GM12878 (cell line): ENCODE measurements around the gene BMP8B. TPM values are rescaled to one million over a fixed set of nuclear protein-coding genes. Genes with fewer than 3 reads are reported as not detected.

Experiments
- ATAC-seq: fragments of 200-7000 bp; cut with Tn5 transposase; 3 replicates; pipeline ENCODE4 v1.9.1; 2020; ENCODE audit warnings: mild to moderate bottlenecking, moderate library complexity
- BruUV-seq: library from RNA; stranded (reverse); fragments of 400-500 nt; replicated peaks from 2 replicates; lab custom pipeline; 2021; lab: Mats Ljungman, UMichigan
- CTCF ChIA-PET: fragments of 300-600 bp; sonication (Branson Sonifier 250); formaldehyde crosslinking; extraction: SDS; loops from one replicate; lab custom pipeline; 2021; ENCODE audit warnings: inconsistent platforms; lab: Yijun Ruan, JAX
- POLR2A ChIA-PET: fragments of 350-600 bp; formaldehyde crosslinking; extraction: SDS; loops from one replicate; lab custom pipeline; 2021; ENCODE audit warnings: inconsistent platforms; lab: Charles Lee
- RAD21 ChIA-PET: fragments of 300-600 bp; sonication (Branson Sonifier 250); formaldehyde crosslinking; loops from one replicate; lab custom pipeline; 2023; ENCODE audit warnings: antibody characterized with exemption; ENCODE audit not compliant: unreplicated experiment; lab: Charles Lee
- SMC1A ChIA-PET: fragments of 300-600 bp; sonication (Branson Sonifier 250); formaldehyde crosslinking; loops from one replicate; lab custom pipeline; 2023; ENCODE audit not compliant: unreplicated experiment, uncharacterized antibody; lab: Charles Lee
- DNase-seq: peaks from one replicate; pipeline ENCODE4 v3.0.0-alpha.2; 2011; ENCODE audit warnings: low read depth, low spot score
- FAIRE-seq: peaks from 3 replicates; lab custom pipeline; 2011; peaks lifted over from hg19 to GRCh38; lab: Jason Lieb, UNC
- H2AFZ ChIP-seq: 2 replicates; pipeline ENCODE4 v1.6.0; 2011; ENCODE audit warnings: low read depth, low read length, control low read depth; ENCODE audit not compliant: control insufficient read depth
- H3K27ac ChIP-seq: 2 replicates; pipeline ENCODE4 v1.5.1; 2011; ENCODE audit warnings: control low read depth; ENCODE audit not compliant: control insufficient read depth, insufficient read depth
- H3K27me3 ChIP-seq, 2 experiments: replicated peaks in 1 of 2; 2 replicates each; pipeline versions ENCODE4 v1.6.0 to v1.6.1; 2011; ENCODE audit warnings: low read length in 1 of 2; ENCODE audit not compliant: control insufficient read depth in 2 of 2, insufficient read depth in 2 of 2
- H3K36me3 ChIP-seq, 2 experiments: 2 replicates each; pipeline ENCODE4 v1.5.1; 2011; ENCODE audit warnings: low read length in 1 of 2; ENCODE audit not compliant: control insufficient read depth in 2 of 2, insufficient read depth in 2 of 2
- H3K4me1 ChIP-seq: 2 replicates; pipeline ENCODE4 v1.6.1; 2011; ENCODE audit warnings: mild to moderate bottlenecking, low read length, moderate library complexity, mixed read lengths; ENCODE audit not compliant: control insufficient read depth, insufficient read depth
- H3K4me2 ChIP-seq: 2 replicates; pipeline ENCODE4 v1.6.0; 2011; ENCODE audit warnings: control low read depth; ENCODE audit not compliant: control insufficient read depth, insufficient read depth
- H3K4me3 ChIP-seq: fragments of 200-600 bp; sonication (generic); 2 replicates; pipeline ENCODE4 v1.5.1; 2016
- H3K79me2 ChIP-seq: 2 replicates; pipeline ENCODE4 v1.6.0; 2011; ENCODE audit warnings: low read length; ENCODE audit not compliant: control insufficient read depth, insufficient read depth
- H3K9ac ChIP-seq: 2 replicates; pipeline ENCODE4 v1.8.0; 2011; ENCODE audit warnings: low read length, control low read depth, mixed read lengths; ENCODE audit not compliant: control insufficient read depth, insufficient read depth
- H3K9me3 ChIP-seq: replicated peaks from 3 replicates; pipeline ENCODE4 v1.5.1; 2011; ENCODE audit warnings: mild to moderate bottlenecking, low read length; ENCODE audit not compliant: control insufficient read depth, insufficient read depth
- H4K20me1 ChIP-seq: 2 replicates; pipeline ENCODE4 v1.6.0; 2011; ENCODE audit not compliant: control insufficient read depth, insufficient read depth
- ASH2L ChIP-seq: fragments of 300-600, 200-600 bp; sonication (generic); IDR thresholded peaks from 2 replicates; pipeline ENCODE4 v1.6.1; 2017; ENCODE audit warnings: low read depth, mild to moderate bottlenecking, borderline replicate concordance
- E2F8 ChIP-seq: fragments of 450-650 bp; IDR thresholded peaks from 2 replicates; pipeline ENCODE4 v1.6.1; 2018; ENCODE audit warnings: mild to moderate bottlenecking, low read depth, moderate library complexity; ENCODE audit not compliant: partially characterized antibody
- JUND ChIP-seq: IDR thresholded peaks from 2 replicates; pipeline ENCODE4 v1.6.1; 2012; ENCODE audit warnings: low read depth, mild to moderate bottlenecking, low read length, improper control_type of control experiment, moderate library complexity
- STAT1 ChIP-seq: fragments of 450-650 bp; conservative IDR thresholded peaks from 2 replicates; pipeline ENCODE4 v1.6.1; 2014; ENCODE audit warnings: antibody characterized with exemption, mild to moderate bottlenecking
- WGBS: methylation state at CpG from one replicate; pipeline ENCODE4 v1.1.6; 2016; ENCODE audit warnings: low lambda C conversion rate; ENCODE audit not compliant: insufficient replicate concordance, insufficient coverage; ENCODE audit errors: missing lambda C conversion rate; 5-methylcytosine and 5-hydroxymethylcytosine counted together
- in situ Hi-C: fragments of 300-500 bp; cut with MboI; formaldehyde crosslinking; loops from 9 replicates; pipeline ENCODE4 v1.14.3; 2018; ENCODE audit warnings: mixed read lengths
- intact Hi-C: fragments of 100-400 bp; cut with micrococcal nuclease; formaldehyde crosslinking; loops from one replicate; pipeline ENCODE4 v1.14.2; 2022; ENCODE audit not compliant: unreplicated experiment
- polyA plus RNA-seq, 11 experiments: library from polyadenylated mRNA; depleted of rRNA in 4 of 11; unstranded in 6 of 11; stranded (reverse) in 5 of 11; fragments of >200 nt; fragmentation: Nextera tagmentation in 4 of 11; fragmentation: Illumina TruSeq in 1 of 11; extraction: Ambion mirVana in 4 of 11; extraction: Trizol in 1 of 11; gene quantifications; 1 replicate in 1 of 11; 2 replicates in 10 of 11; pipeline versions ENCODE4 v1.2.1 to v1.2.3, GENCODE V29; 2011 to 2016; ENCODE audit warnings: inconsistent platforms in 2 of 11, missing spikeins in 2 of 11, low read depth in 1 of 11
- small RNA-seq: library from RNA; depleted of rRNA; stranded (forward); fragments of <200 nt; gene quantifications from one replicate; pipeline ENCODE3, GENCODE V24; 2014
- total RNA-seq, 4 experiments: library from RNA; depleted of rRNA in 3 of 4; stranded (reverse); fragments of >200 nt in 3 of 4; fragmentation: Illumina TruSeq in 1 of 4; extraction: Trizol in 1 of 4; gene quantifications; 2 replicates each; pipeline versions ENCODE4 v1.2.1 to v1.2.3, GENCODE V29; 2013 to 2021

BMP8B gene
- total and polyA plus RNA-seq, 10 of the 15 experiments (the other 5 are each of a cell fraction or from before 2014, with no cell fraction given), result 0.09 to 1.2 (median 0.52) TPM

GRCh38 chr1:39707506-39707905, 81.2 kb downstream of the BMP8B start:
- CTCF ChIA-PET, result interaction anchor here (0.7 to 1.7 kb wide), 3 partner anchors 29 to 101 kb away, joined by 3 to 4 read pairs (median 4); no protein-coding TSS in a partner anchor
- no peak for FAIRE-seq

More at GRCh38 chr1:39707506-39707905, 81.2 kb downstream of the BMP8B start:
- Histone ChIP-seq H3K27me3 (no peaks in the 10 kb centered on the region), H3K27ac (no peak overlapping the region), H3K4me2 (no peak overlapping the region), H3K9me3 (no peaks in the 10 kb centered on the region; the same call in 2 of the 3 replicates), H2AFZ (no peak overlapping the region), H3K4me1 (no peaks in the 10 kb centered on the region), H3K79me2 (no peaks in the 10 kb centered on the region), H3K9ac (no peak overlapping the region), H4K20me1 (no peaks in the 10 kb centered on the region), H3K4me3 (no peak overlapping the region), H3K36me3 (no peaks in the 10 kb centered on the region)
- BruUV-seq, result no TSS peak
- RAD21 ChIA-PET, result no interaction called here
- ATAC-seq (no peak), DNase-seq (no peak)
- WGBS, result 97% methylated on average over 4 of the region's 4 CpGs
- intact Hi-C loops, result no loop called here
- in situ Hi-C loops, result no loop called here
- SMC1A ChIA-PET, result no interaction called here
- POLR2A ChIA-PET, result no interaction called here
- no peak for TF ChIP-seq JUND
- TF ChIP-seq ASH2L, result no peak
- no peak for TF ChIP-seq STAT1
- no peak for TF ChIP-seq E2F8

Small RNA genes lying within 50 kb of the gene (small RNA-seq; reads per million reads assigned to genes)
- not detected for gene AL033527.1
- gene RNU7-121P, result not detected

Other genes with a start within 250 kb of the BMP8B start
Only the 7 nearest of the 9 such genes appear.
- under 0.01 TPM in 1 of 2 replicates, not detected in the other for gene HEYL, start 149.2 kb downstream of the BMP8B start, total RNA-seq (2014; rRNA removed)
- not detected in 2 replicates for gene HEYL, start 149.2 kb downstream of the BMP8B start, total RNA-seq (2014; rRNA removed; fragmentation: Illumina TruSeq; extraction: Trizol)
- gene HEYL, start 149.2 kb downstream of the BMP8B start, total RNA-seq (2021), result 0.08 TPM in 1 of 2 replicates, not detected in the other
- gene HEYL, start 149.2 kb downstream of the BMP8B start, polyA plus RNA-seq (2011; rRNA removed), result not detected in 2 replicates
- gene HEYL, start 149.2 kb downstream of the BMP8B start, polyA plus RNA-seq (2014; fragmentation: Illumina TruSeq; extraction: Trizol), result 0.04 TPM in 1 of 2 replicates, not detected in the other
- gene HEYL, start 149.2 kb downstream of the BMP8B start, polyA plus RNA-seq (2014; fragmentation: Nextera tagmentation; extraction: Ambion mirVana), result not detected
- not detected in 2 replicates for gene HEYL, start 149.2 kb downstream of the BMP8B start, polyA plus RNA-seq (2014; rRNA removed)
- gene HEYL, start 149.2 kb downstream of the BMP8B start, polyA plus RNA-seq (2016; fragmentation: Nextera tagmentation; extraction: Ambion mirVana), result not detected
- 0.17 and 0.49 TPM in 2 replicates for gene NT5C1A, start 116.8 kb downstream of the BMP8B start, total RNA-seq (2014; rRNA removed)
- 0.18 and 0.22 TPM in 2 replicates for gene NT5C1A, start 116.8 kb downstream of the BMP8B start, total RNA-seq (2014; rRNA removed; fragmentation: Illumina TruSeq; extraction: Trizol)
- 0.61 and 0.77 TPM in 2 replicates for gene NT5C1A, start 116.8 kb downstream of the BMP8B start, total RNA-seq (2021)
- 0.23 and 0.73 TPM in 2 replicates for gene NT5C1A, start 116.8 kb downstream of the BMP8B start, polyA plus RNA-seq (2011; rRNA removed)
- 0.24 and 0.29 TPM in 2 replicates for gene NT5C1A, start 116.8 kb downstream of the BMP8B start, polyA plus RNA-seq (2014; fragmentation: Illumina TruSeq; extraction: Trizol)
- under 1 TPM; 0.05 to 0.13 TPM for gene NT5C1A, start 116.8 kb downstream of the BMP8B start, polyA plus RNA-seq (2014; fragmentation: Nextera tagmentation; extraction: Ambion mirVana)
- 0.28 and 0.46 TPM in 2 replicates for gene NT5C1A, start 116.8 kb downstream of the BMP8B start, polyA plus RNA-seq (2014; rRNA removed)
- gene NT5C1A, start 116.8 kb downstream of the BMP8B start, polyA plus RNA-seq (2016; fragmentation: Nextera tagmentation; extraction: Ambion mirVana), result under 1 TPM in 1 of 2 experiments, not detected in 1; 0.15 TPM
- gene HPCAL4, start 97.4 kb downstream of the BMP8B start, total RNA-seq (2014; rRNA removed), result 0.06 TPM in 1 of 2 replicates, not detected in the other
- 0.05 TPM in 1 of 2 replicates, not detected in the other for gene HPCAL4, start 97.4 kb downstream of the BMP8B start, total RNA-seq (2014; rRNA removed; fragmentation: Illumina TruSeq; extraction: Trizol)
- gene HPCAL4, start 97.4 kb downstream of the BMP8B start, total RNA-seq (2021), result 0.05 and 0.16 TPM in 2 replicates
- gene HPCAL4, start 97.4 kb downstream of the BMP8B start, polyA plus RNA-seq (2011; rRNA removed), result 0.07 and 0.18 TPM in 2 replicates
- 0.06 and 0.13 TPM in 2 replicates for gene HPCAL4, start 97.4 kb downstream of the BMP8B start, polyA plus RNA-seq (2014; fragmentation: Illumina TruSeq; extraction: Trizol)
- not detected for gene HPCAL4, start 97.4 kb downstream of the BMP8B start, polyA plus RNA-seq (2014; fragmentation: Nextera tagmentation; extraction: Ambion mirVana)
- 0.08 TPM in 1 of 2 replicates, not detected in the other for gene HPCAL4, start 97.4 kb downstream of the BMP8B start, polyA plus RNA-seq (2014; rRNA removed)
- gene HPCAL4, start 97.4 kb downstream of the BMP8B start, polyA plus RNA-seq (2016; fragmentation: Nextera tagmentation; extraction: Ambion mirVana), result not detected
- gene PPIE, start 50.0 kb downstream of the BMP8B start, total RNA-seq (2014; rRNA removed), result 36.6 and 39.6 TPM in 2 replicates
- gene PPIE, start 50.0 kb downstream of the BMP8B start, total RNA-seq (2014; rRNA removed; fragmentation: Illumina TruSeq; extraction: Trizol), result 46.6 and 48.0 TPM in 2 replicates
- gene PPIE, start 50.0 kb downstream of the BMP8B start, total RNA-seq (2021), result 46.5 and 48.1 TPM in 2 replicates
- gene PPIE, start 50.0 kb downstream of the BMP8B start, polyA plus RNA-seq (2011; rRNA removed), result 77.8 and 81.1 TPM in 2 replicates
- 53.4 and 58.7 TPM in 2 replicates for gene PPIE, start 50.0 kb downstream of the BMP8B start, polyA plus RNA-seq (2014; fragmentation: Illumina TruSeq; extraction: Trizol)
- gene PPIE, start 50.0 kb downstream of the BMP8B start, polyA plus RNA-seq (2014; fragmentation: Nextera tagmentation; extraction: Ambion mirVana), result 100 to 1,000 TPM; 130 to 163 TPM
- 54.7 and 66.1 TPM in 2 replicates for gene PPIE, start 50.0 kb downstream of the BMP8B start, polyA plus RNA-seq (2014; rRNA removed)
- gene PPIE, start 50.0 kb downstream of the BMP8B start, polyA plus RNA-seq (2016; fragmentation: Nextera tagmentation; extraction: Ambion mirVana), result 10 to 100 TPM; 74.1 to 78.7 TPM
- 0.79 and 1.1 TPM in 2 replicates for gene OXCT2, start 17.5 kb downstream of the BMP8B start, total RNA-seq (2014; rRNA removed)
- gene OXCT2, start 17.5 kb downstream of the BMP8B start, total RNA-seq (2014; rRNA removed; fragmentation: Illumina TruSeq; extraction: Trizol), result 0.69 and 1.0 TPM in 2 replicates
- 0.98 and 1.9 TPM in 2 replicates for gene OXCT2, start 17.5 kb downstream of the BMP8B start, total RNA-seq (2021)
- 0.29 and 0.39 TPM in 2 replicates for gene OXCT2, start 17.5 kb downstream of the BMP8B start, polyA plus RNA-seq (2011; rRNA removed)
- 0.13 and 0.57 TPM in 2 replicates for gene OXCT2, start 17.5 kb downstream of the BMP8B start, polyA plus RNA-seq (2014; fragmentation: Illumina TruSeq; extraction: Trizol)
- under 1 TPM; 0.06 to 0.31 TPM for gene OXCT2, start 17.5 kb downstream of the BMP8B start, polyA plus RNA-seq (2014; fragmentation: Nextera tagmentation; extraction: Ambion mirVana)
- gene OXCT2, start 17.5 kb downstream of the BMP8B start, polyA plus RNA-seq (2014; rRNA removed), result 1.7 and 1.8 TPM in 2 replicates
- under 1 TPM; 0.40 to 0.60 TPM for gene OXCT2, start 17.5 kb downstream of the BMP8B start, polyA plus RNA-seq (2016; fragmentation: Nextera tagmentation; extraction: Ambion mirVana)
- 29.0 and 33.4 TPM in 2 replicates for gene TRIT1, start 94.6 kb upstream of the BMP8B start, total RNA-seq (2014; rRNA removed)
- 27.9 and 32.2 TPM in 2 replicates for gene TRIT1, start 94.6 kb upstream of the BMP8B start, total RNA-seq (2014; rRNA removed; fragmentation: Illumina TruSeq; extraction: Trizol)
- 20.5 and 22.8 TPM in 2 replicates for gene TRIT1, start 94.6 kb upstream of the BMP8B start, total RNA-seq (2021)
- 35.8 and 52.4 TPM in 2 replicates for gene TRIT1, start 94.6 kb upstream of the BMP8B start, polyA plus RNA-seq (2011; rRNA removed)
- gene TRIT1, start 94.6 kb upstream of the BMP8B start, polyA plus RNA-seq (2014; fragmentation: Illumina TruSeq; extraction: Trizol), result 27.5 and 34.4 TPM in 2 replicates
- gene TRIT1, start 94.6 kb upstream of the BMP8B start, polyA plus RNA-seq (2014; fragmentation: Nextera tagmentation; extraction: Ambion mirVana), result 10 to 100 TPM; 13.2 to 17.1 TPM
- gene TRIT1, start 94.6 kb upstream of the BMP8B start, polyA plus RNA-seq (2014; rRNA removed), result 24.5 and 26.4 TPM in 2 replicates
- 10 to 100 TPM; 24.8 to 25.5 TPM for gene TRIT1, start 94.6 kb upstream of the BMP8B start, polyA plus RNA-seq (2016; fragmentation: Nextera tagmentation; extraction: Ambion mirVana)
- gene MYCL, start 113.1 kb upstream of the BMP8B start, total RNA-seq (2014; rRNA removed), result 0.79 and 0.98 TPM in 2 replicates
- gene MYCL, start 113.1 kb upstream of the BMP8B start, total RNA-seq (2014; rRNA removed; fragmentation: Illumina TruSeq; extraction: Trizol), result 0.46 and 0.49 TPM in 2 replicates
- 1.4 and 1.7 TPM in 2 replicates for gene MYCL, start 113.1 kb upstream of the BMP8B start, total RNA-seq (2021)
- 0.22 and 0.37 TPM in 2 replicates for gene MYCL, start 113.1 kb upstream of the BMP8B start, polyA plus RNA-seq (2011; rRNA removed)
- 0.67 and 0.75 TPM in 2 replicates for gene MYCL, start 113.1 kb upstream of the BMP8B start, polyA plus RNA-seq (2014; fragmentation: Illumina TruSeq; extraction: Trizol)
- gene MYCL, start 113.1 kb upstream of the BMP8B start, polyA plus RNA-seq (2014; fragmentation: Nextera tagmentation; extraction: Ambion mirVana), result under 1 TPM; 0.11 to 0.26 TPM
- 0.24 and 0.77 TPM in 2 replicates for gene MYCL, start 113.1 kb upstream of the BMP8B start, polyA plus RNA-seq (2014; rRNA removed)
- gene MYCL, start 113.1 kb upstream of the BMP8B start, polyA plus RNA-seq (2016; fragmentation: Nextera tagmentation; extraction: Ambion mirVana), result under 1 TPM in 1 of 2 experiments, not detected in 1; 0.40 TPM